H1 (cell line): ENCODE data around the gene UVRAG. TPM values are rescaled to one million over a fixed set of nuclear protein-coding genes. Genes with fewer than 3 reads are reported as not detected.

Experiments
- ASH2L ChIP-seq: fragments of 200-600, 300-600 bp; sonication (generic); IDR thresholded peaks from one replicate; pipeline ENCODE4 v1.7.1; 2017; ENCODE audit warnings: low read length
- BACH1 ChIP-seq: IDR thresholded peaks from 2 replicates; pipeline ENCODE4 v1.6.1; 2012; ENCODE audit warnings: low read length, improper control_type of control experiment
- CHD7 ChIP-seq: fragments of 300-600 bp; sonication (generic); IDR thresholded peaks from 2 replicates; pipeline ENCODE4 v1.7.1; 2012; ENCODE audit warnings: low read length, moderate library complexity, mild to moderate bottlenecking, inconsistent platforms; ENCODE audit not compliant: insufficient replicate concordance
- GTF2F1 ChIP-seq: IDR thresholded peaks from 2 replicates; pipeline ENCODE4 v1.6.1; 2012; ENCODE audit warnings: low read depth, low read length, improper control_type of control experiment, borderline replicate concordance
- HDAC2 ChIP-seq, 2 experiments: fragments of 300-600 bp in 1 of 2; sonication (generic) in 1 of 2; IDR thresholded peaks; 2 replicates each; pipeline ENCODE4 v1.6.1; 2011 to 2012; ENCODE audit warnings: low read depth in 2 of 2, low read length in 2 of 2, mild to moderate bottlenecking in 2 of 2, moderate library complexity in 2 of 2, borderline replicate concordance in 1 of 2, inconsistent platforms in 1 of 2
- KDM1A ChIP-seq: fragments of 200-600, 300-600 bp; sonication (generic); IDR thresholded peaks from 2 replicates; pipeline ENCODE4 v1.7.1; 2016; ENCODE audit warnings: mild to moderate bottlenecking, low read length, borderline replicate concordance
- MAFK ChIP-seq: IDR thresholded peaks from 2 replicates; pipeline ENCODE4 v1.6.1; 2012; ENCODE audit warnings: low read depth, mild to moderate bottlenecking, improper control_type of control experiment, low read length
- PHF8 ChIP-seq: fragments of 200-600 bp; sonication (generic); conservative IDR thresholded peaks from 2 replicates; pipeline ENCODE4 v1.7.1; 2012; ENCODE audit warnings: low read depth, mild to moderate bottlenecking, inconsistent platforms, low read length, moderate library complexity
- RNF2 ChIP-seq: fragments of 200-900, 300-1000 bp; sonication (generic); IDR thresholded peaks from 2 replicates; pipeline ENCODE4 v1.7.1; 2016; ENCODE audit warnings: borderline replicate concordance, low read depth, mild to moderate bottlenecking, antibody characterized with exemption, low read length; ENCODE audit not compliant: poor library complexity, severe bottlenecking; ENCODE audit errors: missing control alignments
- polyA plus RNA-seq, 7 experiments: library from polyadenylated mRNA; depleted of rRNA in 3 of 7; stranded (reverse) in 5 of 7; unstranded in 2 of 7; fragments of >200 nt in 5 of 7; fragments of 200-250 nt in 2 of 7; gene quantifications; 1 replicate in 5 of 7; 2 replicates in 1 of 7; 4 replicates in 1 of 7; pipeline versions ENCODE4 v1.2.1 to v1.2.3, GENCODE V29; 2011 to 2013; ENCODE audit warnings: missing spikeins in 2 of 7, mixed read lengths in 2 of 7
- total RNA-seq: library from RNA; stranded (reverse); fragmentation: NEBNext Ultra II Directional; extraction: Animal tissue kit (Norgen Biotek cat#: 25700); gene quantifications from 2 replicates; pipeline ENCODE4 v1.2.1, GENCODE V29; 2021
- TF ChIP-seq, protein P1 (sequence below): IDR thresholded peaks from 2 replicates; pipeline ENCODE4 v1.6.1; 2011; ENCODE audit warnings: low read length, improper control_type of control experiment

The UVRAG gene
- total and polyA plus RNA-seq, 2 of the 8 experiments (the other 6 are each of a cell fraction or from before 2014, with no cell fraction given) = 5.5 to 14.7 TPM

- TF ChIP-seq CHD7 (no peak), PHF8 (no peak), HDAC2 (IDR thresholded peaks at IDR 0.05; ENCODE audit: borderline replicate concordance in 1 of 2, low read depth in 2 of 2, low read length in 2 of 2) (no peak), KDM1A (no peak), MAFK (no peak), ASH2L (no peak), RNF2 (no peak), BACH1 (no peak), GTF2F1 (no peak)
- TF ChIP-seq, protein P1, sequence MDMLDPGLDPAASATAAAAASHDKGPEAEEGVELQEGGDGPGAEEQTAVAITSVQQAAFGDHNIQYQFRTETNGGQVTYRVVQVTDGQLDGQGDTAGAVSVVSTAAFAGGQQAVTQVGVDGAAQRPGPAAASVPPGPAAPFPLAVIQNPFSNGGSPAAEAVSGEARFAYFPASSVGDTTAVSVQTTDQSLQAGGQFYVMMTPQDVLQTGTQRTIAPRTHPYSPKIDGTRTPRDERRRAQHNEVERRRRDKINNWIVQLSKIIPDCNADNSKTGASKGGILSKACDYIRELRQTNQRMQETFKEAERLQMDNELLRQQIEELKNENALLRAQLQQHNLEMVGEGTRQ = no peak
Measured at GRCh38 chr11:76025817-76026216, 210.8 kb downstream of the UVRAG start (continued).
